ENCODE measurements around the gene EVI5. TPM values are rescaled to one million over a fixed set of nuclear protein-coding genes. Genes with fewer than 3 reads are reported as not detected.

The EVI5 gene
- total and polyA plus RNA-seq, 11 donors = 3.5 to 34.6 (median 23.5) TPM

DNA sequence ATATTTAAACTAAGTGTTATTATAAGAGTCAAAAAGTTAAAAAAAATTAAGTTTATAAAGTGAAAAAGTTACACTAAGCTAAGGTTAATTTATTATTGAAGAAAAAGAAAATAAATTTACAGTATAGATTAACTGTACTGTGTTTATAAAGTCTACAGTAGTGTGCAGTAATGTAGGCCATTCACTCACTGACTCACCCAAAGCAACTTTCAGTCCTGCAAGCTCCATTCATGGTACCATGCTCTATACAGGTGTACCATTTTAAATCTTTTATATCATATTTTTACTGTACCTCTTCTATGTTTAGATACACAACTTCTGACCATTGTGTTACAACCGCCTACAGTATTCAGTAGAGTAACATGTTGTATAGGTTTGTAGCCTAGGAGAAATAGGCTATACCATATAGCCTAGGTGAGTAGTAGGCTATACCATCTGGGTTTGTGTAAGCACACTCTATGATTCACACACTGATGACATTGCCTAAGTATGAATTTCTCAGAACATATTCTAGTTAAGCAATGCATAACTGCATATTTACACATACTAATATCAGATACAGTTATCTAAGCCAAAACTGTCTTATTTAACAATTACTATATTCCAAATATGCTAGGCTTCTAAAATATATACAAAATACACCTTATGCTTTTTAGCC, 217.6 kb downstream of the EVI5 start:
- Histone ChIP-seq H3K9me3 (no peaks in the 10 kb centered on the region), H3K36me3 (peaks cover 0 to 13% (median 0%) of the 10 kb centered on the region in 9 donors), H3K4me3 (no peak overlapping the region), H3K27ac (no peak overlapping the region), H3K4me1 (peaks cover 0 to 9% (median 0%) of the 10 kb centered on the region in 12 donors), H3K27me3 (no peaks in the 10 kb centered on the region)
- WGBS, 4 donors = 91 to 100% (median 96%) methylated on average over 1 of the region's 1 CpG
- ATAC-seq (no peak), DNase-seq (no peak)
- no peak for TF ChIP-seq POLR2A (IDR thresholded peaks at IDR 0.05)
- TF ChIP-seq, protein P1, sequence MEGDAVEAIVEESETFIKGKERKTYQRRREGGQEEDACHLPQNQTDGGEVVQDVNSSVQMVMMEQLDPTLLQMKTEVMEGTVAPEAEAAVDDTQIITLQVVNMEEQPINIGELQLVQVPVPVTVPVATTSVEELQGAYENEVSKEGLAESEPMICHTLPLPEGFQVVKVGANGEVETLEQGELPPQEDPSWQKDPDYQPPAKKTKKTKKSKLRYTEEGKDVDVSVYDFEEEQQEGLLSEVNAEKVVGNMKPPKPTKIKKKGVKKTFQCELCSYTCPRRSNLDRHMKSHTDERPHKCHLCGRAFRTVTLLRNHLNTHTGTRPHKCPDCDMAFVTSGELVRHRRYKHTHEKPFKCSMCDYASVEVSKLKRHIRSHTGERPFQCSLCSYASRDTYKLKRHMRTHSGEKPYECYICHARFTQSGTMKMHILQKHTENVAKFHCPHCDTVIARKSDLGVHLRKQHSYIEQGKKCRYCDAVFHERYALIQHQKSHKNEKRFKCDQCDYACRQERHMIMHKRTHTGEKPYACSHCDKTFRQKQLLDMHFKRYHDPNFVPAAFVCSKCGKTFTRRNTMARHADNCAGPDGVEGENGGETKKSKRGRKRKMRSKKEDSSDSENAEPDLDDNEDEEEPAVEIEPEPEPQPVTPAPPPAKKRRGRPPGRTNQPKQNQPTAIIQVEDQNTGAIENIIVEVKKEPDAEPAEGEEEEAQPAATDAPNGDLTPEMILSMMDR (IDR thresholded peaks at IDR 0.05) = no peak
- intact Hi-C loops (cut with DNase I) = no loop called here

DNA sequence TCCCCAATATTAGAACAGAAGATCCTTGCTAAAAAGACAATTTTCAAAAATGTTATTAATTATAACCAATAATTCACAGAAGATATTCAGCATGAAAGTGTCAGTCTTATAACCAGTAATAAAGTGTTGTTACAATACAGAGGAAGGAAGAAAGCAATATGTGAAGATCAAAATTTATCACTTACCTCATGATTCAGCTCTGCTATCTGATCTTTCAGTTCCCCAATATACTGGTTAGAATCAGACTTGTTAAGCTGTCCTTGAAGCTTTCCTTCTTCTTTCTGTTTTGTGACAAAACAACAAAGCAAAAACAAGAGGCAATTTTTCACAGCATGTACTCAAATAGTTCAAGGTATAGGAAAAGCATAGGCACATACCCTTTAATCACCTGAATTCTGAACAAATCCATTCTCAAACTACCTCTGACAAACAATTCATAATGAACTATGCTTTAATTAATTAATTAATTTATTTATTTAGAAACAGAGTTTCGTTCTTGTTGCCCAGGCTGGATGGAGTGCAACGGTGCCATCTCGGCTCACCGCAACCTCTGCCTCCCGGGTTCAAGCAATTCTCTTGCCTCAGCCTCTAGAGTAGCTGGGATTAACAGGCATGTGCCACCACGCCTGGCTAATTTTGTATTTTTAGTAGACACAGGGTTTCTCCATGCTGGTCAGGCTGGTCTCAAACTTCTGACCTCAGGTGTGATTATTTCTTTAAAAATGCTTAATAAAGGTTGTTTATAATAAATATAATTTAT, 221.3 kb downstream of the EVI5 start:
- DNase-seq (no peak), ATAC-seq (no peak)
- no peak overlapping the region for H3K27ac ChIP-seq
- intact Hi-C loops (cut with DNase I) = no loop called here
- H3K9me3 ChIP-seq = no peaks in the 10 kb centered on the region
- peaks cover 0 to 9% (median 0%) of the 10 kb centered on the region in 12 donors for H3K4me1 ChIP-seq
- no peaks in the 10 kb centered on the region for H3K27me3 ChIP-seq
- 95 to 97% (median 97%) methylated on average over 6 of the region's 6 CpGs for WGBS, 4 donors
- TF ChIP-seq, protein P1 (IDR thresholded peaks at IDR 0.05) = no peak
- no peak for TF ChIP-seq POLR2A (IDR thresholded peaks at IDR 0.05)
- peaks cover 0 to 9% (median 0%) of the 10 kb centered on the region in 9 donors for H3K36me3 ChIP-seq
- H3K4me3 ChIP-seq = no peak overlapping the region

DNA sequence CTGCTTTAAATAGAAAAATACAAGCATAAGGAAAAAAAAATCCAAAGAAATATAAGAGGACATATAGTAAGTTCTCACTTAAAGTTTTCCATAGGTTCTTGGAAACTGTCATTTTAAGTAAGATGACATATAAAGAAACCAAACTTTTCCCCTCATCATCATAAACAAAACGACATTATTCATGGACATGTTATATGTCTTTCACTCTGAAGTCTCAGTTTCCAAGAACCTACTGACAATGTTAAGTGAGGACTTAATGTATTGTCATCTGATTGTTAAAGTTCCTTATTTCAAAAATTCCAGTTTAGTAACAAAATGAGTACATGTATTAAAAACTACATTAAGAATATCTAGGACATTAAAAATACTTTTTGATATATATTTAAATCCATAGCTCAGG, 228.6 kb downstream of the EVI5 start:
- no peaks in the 10 kb centered on the region for H3K9me3 ChIP-seq
- WGBS, 4 donors = 90 to 98% (median 94%) methylated on average over 1 of the region's 1 CpG

DNA sequence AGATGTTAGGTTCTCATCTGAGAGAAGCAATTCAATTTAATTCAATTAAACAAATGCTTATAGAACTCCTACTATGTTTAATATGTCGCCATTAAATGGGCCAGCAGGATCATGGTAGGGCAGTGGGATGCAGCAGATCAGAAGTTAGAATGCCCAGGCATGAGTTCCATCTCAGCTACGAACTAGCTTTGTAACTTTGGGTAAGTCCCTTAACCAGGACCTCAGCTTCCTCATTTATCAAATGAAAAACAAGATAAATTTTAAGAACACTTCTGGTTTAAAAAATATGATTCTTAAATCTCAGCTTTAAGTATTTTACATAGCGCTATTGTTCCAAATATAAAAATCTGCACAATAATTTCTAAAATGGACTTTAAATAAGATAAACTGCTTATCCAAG, 230.7 kb downstream of the EVI5 start:
- no peak for DNase-seq
- Histone ChIP-seq H3K27me3 (no peaks in the 10 kb centered on the region), H3K4me3 (no peak overlapping the region), H3K27ac (no peak overlapping the region), H3K9me3 (no peaks in the 10 kb centered on the region), H3K4me1 (peaks cover 0 to 4% (median 0%) of the 10 kb centered on the region in 12 donors), H3K36me3 (no peaks in the 10 kb centered on the region)
- WGBS, 4 donors = 93 to 98% (median 95%) methylated on average over 3 of the region's 3 CpGs
- intact Hi-C loops (cut with DNase I) = no loop called here
- no peak for ATAC-seq
- TF ChIP-seq POLR2A (IDR thresholded peaks at IDR 0.05) = no peak
- TF ChIP-seq, protein P1 (IDR thresholded peaks at IDR 0.05) = no peak

More for the DNA sequence above, 228.6 kb downstream of the EVI5 start:
- intact Hi-C loops (cut with DNase I) = no loop called here
- ATAC-seq = no peak
- TF ChIP-seq POLR2A (IDR thresholded peaks at IDR 0.05) = no peak
- TF ChIP-seq, protein P1 (IDR thresholded peaks at IDR 0.05) = no peak
- DNase-seq = no peak
- Histone ChIP-seq H3K36me3 (no peaks in the 10 kb centered on the region), H3K27me3 (no peaks in the 10 kb centered on the region), H3K4me1 (peaks cover 0 to 4% (median 0%) of the 10 kb centered on the region in 12 donors), H3K27ac (no peak overlapping the region), H3K4me3 (no peak overlapping the region)
